ENCODE data around the gene AR.

The AR gene

GRCh38 chrX:67725471-67725870, 181.7 kb downstream of the AR start:
- no peak for DNase-seq (ENCODE audit: low read depth)

- DNase-seq (ENCODE audit: low read depth): no peak
Observed at GRCh38 chrX:67726018-67726417, 182.2 kb downstream of the AR start.

GRCh38 chrX:67727576-67727975, 183.8 kb downstream of the AR start:
- DNase-seq (ENCODE audit: low read depth): no peak

GRCh38 chrX:67730296-67730695, 186.5 kb downstream of the AR start:
- no peak for DNase-seq (ENCODE audit: low read depth)

- no peak for DNase-seq (ENCODE audit: low read depth)
Observed at GRCh38 chrX:67731061-67731460, 187.2 kb downstream of the AR start.

GRCh38 chrX:67732864-67733263, 189.0 kb downstream of the AR start:
- no peak for DNase-seq (ENCODE audit: low read depth)

GRCh38 chrX:67734111-67734753, 190.4 kb downstream of the AR start:
- no peak for DNase-seq (ENCODE audit: low read depth)

GRCh38 chrX:67749536-67749935, 205.7 kb downstream of the AR start:
- DNase-seq (ENCODE audit: low read depth): no peak

- no peak for DNase-seq (ENCODE audit: low read depth)
Observed at GRCh38 chrX:67750694-67751093, 206.9 kb downstream of the AR start.

- no peak for DNase-seq (ENCODE audit: low read depth)
Observed at GRCh38 chrX:67759018-67759417, 215.2 kb downstream of the AR start.

GRCh38 chrX:67777148-67777547, 233.3 kb downstream of the AR start:
- DNase-seq (ENCODE audit: low read depth): no peak

- no peak for DNase-seq (ENCODE audit: low read depth)
Observed at GRCh38 chrX:67779099-67779498, 235.3 kb downstream of the AR start.
